CD4-positive, alpha-beta T cell treated with Interferon alpha-2 for 1 hour (primary cell): ENCODE data around the gene FAM110A.
"Not testable (repeated sequence)": the region's sequence is repeated elsewhere in the genome, so short reads cannot be mapped to it uniquely, and the experiment has no call there.

Experiments
- DNase-seq, 2 donors: peaks; one replicate each; pipeline ENCODE4 v3.0.0-alpha.2; 2020 to 2022

FAM110A gene

GRCh38 chr20:824490-824889 is 9.0 kb upstream of the FAM110A start:
- no peak for DNase-seq

GRCh38 chr20:824916-825315 is 8.6 kb upstream of the FAM110A start:
- DNase-seq = no peak

- no peak for DNase-seq
These were observed 7.6 kb upstream of the FAM110A start for GRCh38 chr20:825710-826421.

- DNase-seq = no peak
These were observed 6.7 kb upstream of the FAM110A start for GRCh38 chr20:826695-827323.

- DNase-seq = not testable (repeated sequence)
These were observed 5.5 kb upstream of the FAM110A start for GRCh38 chr20:827981-828380.

GRCh38 chr20:828987-829386 is 4.5 kb upstream of the FAM110A start:
- DNase-seq = no peak

- DNase-seq = no peak
These were observed 4.0 kb upstream of the FAM110A start for GRCh38 chr20:829551-829950.

- no peak for DNase-seq
These were observed 3.4 kb upstream of the FAM110A start for GRCh38 chr20:830011-830521.

- DNase-seq = no peak
These were observed 2.3 kb upstream of the FAM110A start for GRCh38 chr20:831251-831650.

- no peak for DNase-seq
These were observed 1.6 kb upstream of the FAM110A start for GRCh38 chr20:831956-832355.

- DNase-seq = no peak
These were observed 430 bp upstream of the FAM110A start for GRCh38 chr20:833121-833449.

- DNase-seq = no peak
These were observed 734 bp downstream of the FAM110A start for GRCh38 chr20:834151-834746.

- no peak for DNase-seq
These were observed 2.1 kb downstream of the FAM110A start for GRCh38 chr20:835608-836045.

GRCh38 chr20:836190-836589 is 2.7 kb downstream of the FAM110A start:
- DNase-seq = no peak

- DNase-seq = no peak
These were observed 5.5 kb downstream of the FAM110A start for GRCh38 chr20:839015-839414.

- no peak for DNase-seq
These were observed 6.1 kb downstream of the FAM110A start for GRCh38 chr20:839626-840025.

- no peak for DNase-seq
These were observed 7.0 kb downstream of the FAM110A start for GRCh38 chr20:840503-840857.

- DNase-seq = peak in 1 of 2 donors; percentile 27
These were observed 7.5 kb downstream of the FAM110A start for GRCh38 chr20:840858-841567.

GRCh38 chr20:841568-842546 is 8.3 kb downstream of the FAM110A start:
- DNase-seq = no peak

- no peak for DNase-seq
These were observed 9.0 kb downstream of the FAM110A start for GRCh38 chr20:842547-842940.

- DNase-seq = no peak
These were observed 10.4 kb downstream of the FAM110A start for GRCh38 chr20:843912-844311.

GRCh38 chr20:844473-845225 is 11.1 kb downstream of the FAM110A start:
- peak; percentile 94 to 95 for DNase-seq
